Stimulated activated CD4-positive, alpha-beta T cell treated with anti-CD3 and anti-CD28 coated beads, Interleukin-12 subunit alpha, Interleukin-12 subunit beta, amount 100 ng/mL, for 4 hours (primary cell): Measurements from ENCODE around the gene DOLK.

Source experiments
- DNase-seq: peaks from one replicate; pipeline ENCODE4 v3.0.0-alpha.2; 2020

The DOLK gene

GRCh38 chr9:128903871-128904620 is 43.4 kb downstream of the DOLK start:
- no peak for DNase-seq

GRCh38 chr9:128903079-128903461 is 44.3 kb downstream of the DOLK start:
- no peak for DNase-seq

- DNase-seq, result peak; percentile 79
Measured at GRCh38 chr9:128902351-128903078, 44.9 kb downstream of the DOLK start.

- no peak for DNase-seq
Measured at GRCh38 chr9:128901822-128902221, 45.6 kb downstream of the DOLK start.

GRCh38 chr9:128901379-128901778 is 46.0 kb downstream of the DOLK start:
- DNase-seq, result no peak

- DNase-seq, result peak; percentile 10
Measured at GRCh38 chr9:128899566-128900322, 47.7 kb downstream of the DOLK start.

- DNase-seq, result no peak
Measured at GRCh38 chr9:128898845-128899565, 48.4 kb downstream of the DOLK start.

GRCh38 chr9:128898382-128898781 is 49.0 kb downstream of the DOLK start:
- no peak for DNase-seq

GRCh38 chr9:128895556-128895955 is 51.8 kb downstream of the DOLK start:
- DNase-seq, result no peak
